Measurements from ENCODE around the gene GNB1L. TPM values are rescaled to one million over a fixed set of nuclear protein-coding genes. Genes with fewer than 3 reads are reported as not detected.

The GNB1L gene
- polyA plus RNA-seq (2013, experiment 1 of 2), result 7.9 TPM
- polyA plus RNA-seq (2013, experiment 2 of 2), result 8.3 TPM

GRCh38 chr22:19854778-19855503 lies at the start of gene GNB1L, which contains the start of gene RTL10:
GNB1L (minus strand) TSS chr22:19854874; CDS start chr22:19821355, 33,519 bp downstream.
RTL10 (minus strand) TSS chr22:19854874; CDS start chr22:19852261, 2,613 bp downstream.
- H2BK15ac ChIP-seq (ENCODE audit: low read length), result peak within 1 kb of the TSS; percentile 90

DNA sequence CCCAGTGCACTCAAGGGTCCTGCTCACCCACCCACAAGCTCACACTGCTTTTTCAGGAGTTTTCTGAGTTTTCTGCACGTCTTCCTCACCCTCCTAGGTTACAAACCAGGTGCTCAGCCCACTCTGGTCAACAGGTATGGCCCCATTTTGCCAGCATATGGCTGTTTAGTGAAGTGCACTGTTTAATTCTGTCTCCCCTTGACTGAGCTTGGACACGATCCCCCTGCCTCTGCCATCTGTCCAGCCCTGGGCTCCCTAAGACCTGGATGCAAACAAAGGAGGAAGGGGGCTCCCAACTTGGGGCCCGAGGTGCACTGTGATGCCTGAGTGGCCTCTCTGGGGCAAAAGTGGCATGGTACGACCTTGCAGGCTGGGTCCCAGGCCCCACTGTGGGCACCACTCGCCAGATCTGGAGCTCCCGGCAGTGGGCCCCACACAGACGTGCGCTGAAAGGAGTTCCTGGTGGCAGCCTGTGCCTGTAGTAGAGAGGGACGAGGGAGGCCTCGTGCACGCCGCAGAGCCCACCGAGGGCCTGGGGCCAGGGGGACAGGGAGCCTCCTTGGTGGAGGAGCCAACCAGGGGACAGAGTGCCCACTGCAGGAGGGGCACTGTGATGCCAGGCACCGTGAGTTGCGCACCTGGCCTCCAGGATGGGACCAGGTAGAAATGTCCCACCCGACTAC lies 49.6 kb upstream of the GNB1L start:
- Histone ChIP-seq H3K14ac (ENCODE audit: low read length) (peak overlapping the region; percentile 39), H2BK120ac (ENCODE audit: low read depth, low read length) (peak overlapping the region; percentile 22), H4K91ac (ENCODE audit: low read depth, low read length, poor library complexity) (no peak overlapping the region), H3K79me1 (ENCODE audit: low read depth, low read length) (peaks cover under 1% of the 10 kb centered on the region), H3K23ac (ENCODE audit: low read depth, low read length, poor library complexity) (peak overlapping the region; percentile 40), H3K36me3 (replicated peaks in 1 of 2; ENCODE audit: control insufficient read depth in 2 of 2, insufficient read depth in 2 of 2, low read length in 2 of 2) (no peaks in the 10 kb centered on the region), H2AFZ (ENCODE audit: low read length) (peak overlapping the region; percentile 22), H3K9me3 (replicated peaks in 1 of 2; ENCODE audit: control insufficient read depth in 2 of 2, insufficient read depth in 1 of 2, low read depth in 1 of 2, low read length in 2 of 2) (no peaks in the 10 kb centered on the region), H3K9ac (ENCODE audit: low read depth, low read length, poor library complexity) (no peak overlapping the region), H3K4me1 (ENCODE audit: control insufficient read depth in 2 of 2, insufficient read depth in 1 of 2, low read depth in 1 of 2, low read length in 2 of 2) (peaks cover 16 to 30% of the 10 kb centered on the region in 2 donors), H3K18ac (ENCODE audit: low read length) (peak overlapping the region; percentile 87), H2AK5ac (ENCODE audit: low read depth, low read length) (peak overlapping the region; percentile 2), H3K4ac (ENCODE audit: low read length) (no peak overlapping the region), H3K27me3 (ENCODE audit: control insufficient read depth in 3 of 3, insufficient read depth in 3 of 3, low read depth in 1 of 3, low read length in 3 of 3) (peaks cover 0 to 9% (median 0%) of the 10 kb centered on the region in 3 experiments), H2BK12ac (ENCODE audit: low read length) (peak overlapping the region; percentile 98), H3K4me2 (ENCODE audit: insufficient read depth, low read length, poor library complexity, severe bottlenecking) (no peak overlapping the region), H3K27ac (replicated peaks; ENCODE audit: low read length) (no peak overlapping the region), H2BK5ac (ENCODE audit: low read length) (no peak overlapping the region), H4K8ac (ENCODE audit: low read depth, low read length) (no peak overlapping the region), H3K4me3 (ENCODE audit: low read length in 2 of 2) (no peak overlapping the region), H2BK15ac (ENCODE audit: low read length) (peak overlapping the region; percentile 2)
- WGBS, 2 donors (ENCODE audit: extremely low coverage in 2 of 2, insufficient read length in 2 of 2, insufficient replicate concordance in 1 of 2), result no CpG with 5 or more reads among the region's 16 CpGs
- no peak for DNase-seq (ENCODE audit: low spot score)

More at GRCh38 chr22:19854778-19855503, at the start of gene GNB1L, which contains the start of gene RTL10:
- Histone ChIP-seq H3K27ac (replicated peaks; ENCODE audit: low read length) (peak within 1 kb of the TSS; percentile 65), H3K9ac (ENCODE audit: low read depth, low read length, poor library complexity) (peak within 1 kb of the TSS; percentile 99), H3K23ac (ENCODE audit: low read depth, low read length, poor library complexity) (peak within 1 kb of the TSS; percentile 100), H4K91ac (ENCODE audit: low read depth, low read length, poor library complexity) (peak within 1 kb of the TSS; percentile 61), H3K4me2 (ENCODE audit: insufficient read depth, low read length, poor library complexity, severe bottlenecking) (peak within 1 kb of the TSS; percentile 92), H2BK5ac (ENCODE audit: low read length) (peak within 1 kb of the TSS; percentile 98), H3K4ac (ENCODE audit: low read length) (peak within 1 kb of the TSS; percentile 86), H3K79me1 (ENCODE audit: low read depth, low read length) (peaks cover 27% of the 10 kb centered on the region), H3K14ac (ENCODE audit: low read length) (peak within 1 kb of the TSS; percentile 99), H3K9me3 (replicated peaks in 1 of 2; ENCODE audit: control insufficient read depth in 2 of 2, insufficient read depth in 1 of 2, low read depth in 1 of 2, low read length in 2 of 2) (peaks cover 2% of the 10 kb centered on the region in 2 donors), H2BK120ac (ENCODE audit: low read depth, low read length) (peak within 1 kb of the TSS; percentile 83), H2AFZ (ENCODE audit: low read length) (peak within 1 kb of the TSS; percentile 95), H4K8ac (ENCODE audit: low read depth, low read length) (peak within 1 kb of the TSS; percentile 86), H2AK5ac (ENCODE audit: low read depth, low read length) (peak within 1 kb of the TSS; percentile 95), H3K18ac (ENCODE audit: low read length) (peak within 1 kb of the TSS; percentile 100), H3K4me1 (ENCODE audit: control insufficient read depth in 2 of 2, insufficient read depth in 1 of 2, low read depth in 1 of 2, low read length in 2 of 2) (peaks cover 12 to 15% of the 10 kb centered on the region in 2 donors), H3K4me3 (ENCODE audit: low read length in 2 of 2) (peak within 1 kb of the TSS; percentile 92 to 98), H3K27me3 (ENCODE audit: control insufficient read depth in 3 of 3, insufficient read depth in 3 of 3, low read depth in 1 of 3, low read length in 3 of 3) (no peaks in the 10 kb centered on the region), H2BK12ac (ENCODE audit: low read length) (peak within 1 kb of the TSS; percentile 18), H3K36me3 (replicated peaks in 1 of 2; ENCODE audit: control insufficient read depth in 2 of 2, insufficient read depth in 2 of 2, low read length in 2 of 2) (peaks cover 25 to 31% of the 10 kb centered on the region in 2 donors)
- WGBS, 2 donors (ENCODE audit: extremely low coverage in 2 of 2, insufficient read length in 2 of 2, insufficient replicate concordance in 1 of 2), result no CpG with 5 or more reads among the region's 81 CpGs
- peak; percentile 95 for DNase-seq (ENCODE audit: low spot score)

GRCh38 chr22:19903513-19903912 lies 48.8 kb upstream of the GNB1L start:
- WGBS, 2 donors (ENCODE audit: extremely low coverage in 2 of 2, insufficient read length in 2 of 2, insufficient replicate concordance in 1 of 2), result no CpG with 5 or more reads among the region's 12 CpGs
- Histone ChIP-seq H3K27ac (replicated peaks; ENCODE audit: low read length) (no peak overlapping the region), H2AK5ac (ENCODE audit: low read depth, low read length) (peak overlapping the region; percentile 2), H3K23ac (ENCODE audit: low read depth, low read length, poor library complexity) (peak overlapping the region; percentile 38), H3K18ac (ENCODE audit: low read length) (peak overlapping the region; percentile 87), H3K4ac (ENCODE audit: low read length) (peak overlapping the region; percentile 13), H2AFZ (ENCODE audit: low read length) (peak overlapping the region; percentile 63), H3K9me3 (replicated peaks in 1 of 2; ENCODE audit: control insufficient read depth in 2 of 2, insufficient read depth in 1 of 2, low read depth in 1 of 2, low read length in 2 of 2) (no peaks in the 10 kb centered on the region), H2BK15ac (ENCODE audit: low read length) (peak overlapping the region; percentile 2), H2BK120ac (ENCODE audit: low read depth, low read length) (no peak overlapping the region), H3K4me3 (ENCODE audit: low read length in 2 of 2) (no peak overlapping the region), H3K27me3 (ENCODE audit: control insufficient read depth in 3 of 3, insufficient read depth in 3 of 3, low read depth in 1 of 3, low read length in 3 of 3) (peaks cover 0 to 9% (median 0%) of the 10 kb centered on the region in 3 experiments), H2BK5ac (ENCODE audit: low read length) (no peak overlapping the region), H4K8ac (ENCODE audit: low read depth, low read length) (no peak overlapping the region), H4K91ac (ENCODE audit: low read depth, low read length, poor library complexity) (peak overlapping the region; percentile 49), H2BK12ac (ENCODE audit: low read length) (peak overlapping the region; percentile 98), H3K4me1 (ENCODE audit: control insufficient read depth in 2 of 2, insufficient read depth in 1 of 2, low read depth in 1 of 2, low read length in 2 of 2) (peaks cover 17 to 27% of the 10 kb centered on the region in 2 donors), H3K9ac (ENCODE audit: low read depth, low read length, poor library complexity) (peak overlapping the region; percentile 51), H3K36me3 (replicated peaks in 1 of 2; ENCODE audit: control insufficient read depth in 2 of 2, insufficient read depth in 2 of 2, low read length in 2 of 2) (no peaks in the 10 kb centered on the region), H3K14ac (ENCODE audit: low read length) (peak overlapping the region; percentile 39), H3K4me2 (ENCODE audit: insufficient read depth, low read length, poor library complexity, severe bottlenecking) (no peak overlapping the region), H3K79me1 (ENCODE audit: low read depth, low read length) (no peaks in the 10 kb centered on the region)
- DNase-seq (ENCODE audit: low spot score), result no peak
